K562 (cell line): Measurements from ENCODE around the gene PREP.
"Not testable (repeated sequence)": the region's sequence is repeated elsewhere in the genome, so short reads cannot be mapped to it uniquely, and the experiment has no call there.

Experiments used
- BHLHE40 ChIP-seq: IDR thresholded peaks from 2 replicates; pipeline ENCODE4 v1.6.1; 2011; ENCODE audit warnings: low read length, improper control_type of control experiment
- EP300 ChIP-seq: IDR thresholded peaks from 2 replicates; pipeline ENCODE4 v1.6.1; 2012; ENCODE audit warnings: low read length, improper control_type of control experiment
- MAFG ChIP-seq: fragments of 450-650 bp; conservative IDR thresholded peaks from 2 replicates; pipeline ENCODE4 v1.6.1; 2016; ENCODE audit warnings: missing genetic modification characterization, missing compliant biosample characterization
- NFYB ChIP-seq: IDR thresholded peaks from 2 replicates; pipeline ENCODE4 v1.6.1; 2011; ENCODE audit warnings: mild to moderate bottlenecking, moderate library complexity; ENCODE audit not compliant: insufficient read length; ENCODE audit errors: extremely low read depth
- TEAD4 ChIP-seq, 2 experiments: sonication (generic) in 1 of 2; formaldehyde crosslinking in 1 of 2; IDR thresholded peaks; 2 replicates each; pipeline versions ENCODE4 v1.6.1 to v1.8.0; 2012 to 2022; ENCODE audit warnings: borderline replicate concordance in 1 of 2, inconsistent platforms in 1 of 2, low read length in 1 of 2, mild to moderate bottlenecking in 1 of 2, missing genetic modification reagents in 1 of 2
- ZC3H8 ChIP-seq: fragments of 450-650 bp; IDR thresholded peaks from 2 replicates; pipeline ENCODE4 v1.6.1; 2017
- ZKSCAN1 ChIP-seq: fragments of 150-350 bp; IDR thresholded peaks from 2 replicates; pipeline ENCODE4 v1.6.1; 2016; ENCODE audit warnings: low read depth, low read length
- ZNF174 ChIP-seq: fragments of 250-450 bp; sonication (Bioruptor Pico); IDR thresholded peaks from 2 replicates; pipeline ENCODE4 v1.4.0; 2020; ENCODE audit warnings: mild to moderate bottlenecking
- ZNF232 ChIP-seq: sonication (generic); formaldehyde crosslinking; IDR thresholded peaks from 2 replicates; pipeline ENCODE4 v1.8.0; 2022; ENCODE audit warnings: mild to moderate bottlenecking, missing genetic modification reagents
- ZNF274 ChIP-seq: IDR thresholded peaks from 2 replicates; pipeline ENCODE4 v1.6.1; 2011; ENCODE audit warnings: low read depth, mild to moderate bottlenecking, low read length, moderate library complexity, borderline replicate concordance
- ZNF384 ChIP-seq: IDR thresholded peaks from 2 replicates; pipeline ENCODE4 v1.6.1; 2012; ENCODE audit warnings: low read depth, low read length, improper control_type of control experiment
- TF ChIP-seq, protein P1 (sequence below), 3 experiments: IDR thresholded peaks in 2 of 3; conservative IDR thresholded peaks in 1 of 3; 2 replicates each; pipeline ENCODE4 v1.5.1; 2011 to 2012; ENCODE audit warnings: low read length in 3 of 3, mild to moderate bottlenecking in 3 of 3, control low read depth in 2 of 3, improper control_type of control experiment in 1 of 3, inconsistent platforms in 1 of 3, low read depth in 1 of 3, mixed read lengths in 1 of 3, moderate library complexity in 1 of 3; ENCODE audit not compliant: insufficient read depth in 2 of 3
- TF ChIP-seq, protein P2 (sequence below): sonication (generic); formaldehyde crosslinking; IDR thresholded peaks from 2 replicates; pipeline ENCODE4 v1.5.0; 2020; ENCODE audit warnings: missing genetic modification reagents
- TF ChIP-seq, protein P3 (sequence below), 2 experiments: fragments of 450-650 bp in 1 of 2; IDR thresholded peaks; 2 replicates each; pipeline ENCODE4 v1.6.1; 2011 to 2017; ENCODE audit warnings: low read depth in 2 of 2, antibody characterized with exemption in 1 of 2, borderline replicate concordance in 1 of 2, low read length in 1 of 2, mild to moderate bottlenecking in 1 of 2, mixed read lengths in 1 of 2; ENCODE audit not compliant: control insufficient read depth in 1 of 2

DNA sequence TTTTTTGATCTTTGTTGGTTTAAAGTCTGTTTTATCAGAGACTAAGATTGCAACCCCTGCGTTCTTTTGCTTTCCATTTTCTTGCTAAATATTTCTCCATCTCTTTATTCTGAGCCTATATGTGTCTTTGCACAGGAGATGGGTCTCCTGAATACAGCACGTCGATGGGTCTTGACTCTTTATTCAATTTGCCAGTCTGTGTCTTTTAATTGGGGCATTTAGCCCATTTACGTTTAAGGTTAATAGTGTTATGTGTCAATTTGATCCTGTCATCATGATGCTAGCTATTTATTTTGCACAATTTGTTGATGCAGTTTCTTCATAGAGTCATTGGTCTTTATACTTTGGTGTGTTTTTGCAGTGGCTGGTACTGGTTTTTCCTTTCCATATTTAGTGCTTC lies 171.1 kb downstream of the PREP start:
- TF ChIP-seq ZNF384; MAFG (tag); NFYB; ZC3H8; ZKSCAN1; ZNF274; ZNF232 (CRISPR knock-in tag); ZNF174; BHLHE40; EP300; TEAD4 (IDR thresholded peaks at IDR 0.05; ENCODE audit: low read length); TEAD4 (CRISPR knock-in tag; IDR thresholded peaks at IDR 0.05; ENCODE audit: borderline replicate concordance): not testable (repeated sequence)
- TF ChIP-seq, protein P1, sequence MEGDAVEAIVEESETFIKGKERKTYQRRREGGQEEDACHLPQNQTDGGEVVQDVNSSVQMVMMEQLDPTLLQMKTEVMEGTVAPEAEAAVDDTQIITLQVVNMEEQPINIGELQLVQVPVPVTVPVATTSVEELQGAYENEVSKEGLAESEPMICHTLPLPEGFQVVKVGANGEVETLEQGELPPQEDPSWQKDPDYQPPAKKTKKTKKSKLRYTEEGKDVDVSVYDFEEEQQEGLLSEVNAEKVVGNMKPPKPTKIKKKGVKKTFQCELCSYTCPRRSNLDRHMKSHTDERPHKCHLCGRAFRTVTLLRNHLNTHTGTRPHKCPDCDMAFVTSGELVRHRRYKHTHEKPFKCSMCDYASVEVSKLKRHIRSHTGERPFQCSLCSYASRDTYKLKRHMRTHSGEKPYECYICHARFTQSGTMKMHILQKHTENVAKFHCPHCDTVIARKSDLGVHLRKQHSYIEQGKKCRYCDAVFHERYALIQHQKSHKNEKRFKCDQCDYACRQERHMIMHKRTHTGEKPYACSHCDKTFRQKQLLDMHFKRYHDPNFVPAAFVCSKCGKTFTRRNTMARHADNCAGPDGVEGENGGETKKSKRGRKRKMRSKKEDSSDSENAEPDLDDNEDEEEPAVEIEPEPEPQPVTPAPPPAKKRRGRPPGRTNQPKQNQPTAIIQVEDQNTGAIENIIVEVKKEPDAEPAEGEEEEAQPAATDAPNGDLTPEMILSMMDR (IDR thresholded peaks at IDR 0.05 in 2 of 3, conservative IDR thresholded peaks at IDR 0.05 in 1 of 3; ENCODE audit: insufficient read depth in 2 of 3, low read depth in 1 of 3, low read length in 3 of 3): not testable (repeated sequence)
- TF ChIP-seq, protein P2, sequence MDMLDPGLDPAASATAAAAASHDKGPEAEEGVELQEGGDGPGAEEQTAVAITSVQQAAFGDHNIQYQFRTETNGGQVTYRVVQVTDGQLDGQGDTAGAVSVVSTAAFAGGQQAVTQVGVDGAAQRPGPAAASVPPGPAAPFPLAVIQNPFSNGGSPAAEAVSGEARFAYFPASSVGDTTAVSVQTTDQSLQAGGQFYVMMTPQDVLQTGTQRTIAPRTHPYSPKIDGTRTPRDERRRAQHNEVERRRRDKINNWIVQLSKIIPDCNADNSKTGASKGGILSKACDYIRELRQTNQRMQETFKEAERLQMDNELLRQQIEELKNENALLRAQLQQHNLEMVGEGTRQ (CRISPR knock-in tag): not testable (repeated sequence)
- TF ChIP-seq, protein P3, sequence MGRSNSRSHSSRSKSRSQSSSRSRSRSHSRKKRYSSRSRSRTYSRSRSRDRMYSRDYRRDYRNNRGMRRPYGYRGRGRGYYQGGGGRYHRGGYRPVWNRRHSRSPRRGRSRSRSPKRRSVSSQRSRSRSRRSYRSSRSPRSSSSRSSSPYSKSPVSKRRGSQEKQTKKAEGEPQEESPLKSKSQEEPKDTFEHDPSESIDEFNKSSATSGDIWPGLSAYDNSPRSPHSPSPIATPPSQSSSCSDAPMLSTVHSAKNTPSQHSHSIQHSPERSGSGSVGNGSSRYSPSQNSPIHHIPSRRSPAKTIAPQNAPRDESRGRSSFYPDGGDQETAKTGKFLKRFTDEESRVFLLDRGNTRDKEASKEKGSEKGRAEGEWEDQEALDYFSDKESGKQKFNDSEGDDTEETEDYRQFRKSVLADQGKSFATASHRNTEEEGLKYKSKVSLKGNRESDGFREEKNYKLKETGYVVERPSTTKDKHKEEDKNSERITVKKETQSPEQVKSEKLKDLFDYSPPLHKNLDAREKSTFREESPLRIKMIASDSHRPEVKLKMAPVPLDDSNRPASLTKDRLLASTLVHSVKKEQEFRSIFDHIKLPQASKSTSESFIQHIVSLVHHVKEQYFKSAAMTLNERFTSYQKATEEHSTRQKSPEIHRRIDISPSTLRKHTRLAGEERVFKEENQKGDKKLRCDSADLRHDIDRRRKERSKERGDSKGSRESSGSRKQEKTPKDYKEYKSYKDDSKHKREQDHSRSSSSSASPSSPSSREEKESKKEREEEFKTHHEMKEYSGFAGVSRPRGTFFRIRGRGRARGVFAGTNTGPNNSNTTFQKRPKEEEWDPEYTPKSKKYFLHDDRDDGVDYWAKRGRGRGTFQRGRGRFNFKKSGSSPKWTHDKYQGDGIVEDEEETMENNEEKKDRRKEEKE (IDR thresholded peaks at IDR 0.05; ENCODE audit: borderline replicate concordance in 1 of 2, control insufficient read depth in 1 of 2, low read depth in 2 of 2, low read length in 1 of 2): not testable (repeated sequence)
